ENCODE results near the gene PRELID3B. TPM values are rescaled to one million over a fixed set of nuclear protein-coding genes. Genes with fewer than 3 reads are reported as not detected.

PRELID3B gene
- total RNA-seq, 1 donor = 68.4 TPM

DNA sequence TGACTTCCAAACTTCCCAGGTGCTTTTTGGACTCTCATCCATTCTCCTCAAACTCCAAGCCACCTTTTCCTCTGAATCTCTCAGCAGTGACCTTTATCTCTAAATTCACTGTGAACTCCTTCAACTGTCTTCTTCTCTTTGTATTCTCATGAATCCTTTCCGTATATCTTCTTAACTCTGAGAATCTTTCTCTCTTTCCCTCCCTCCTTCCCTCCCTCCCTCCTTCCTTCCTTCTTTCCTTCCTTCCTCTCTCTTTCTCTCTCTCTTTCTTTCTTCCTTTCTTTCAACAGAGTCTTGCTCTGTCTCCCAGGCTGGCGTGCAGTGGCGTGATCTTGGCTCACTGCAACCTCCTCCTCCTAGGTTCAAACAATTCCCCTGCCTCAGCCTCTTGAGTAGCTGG, 4.3 kb upstream of the PRELID3B start:
- Histone ChIP-seq H3K27me3 (ENCODE audit: insufficient read depth, low read length) (peaks cover 7% of the 10 kb centered on the region), H3K27ac (ENCODE audit: low read depth, low read length) (no peak overlapping the region), H2AFZ (ENCODE audit: low read length) (no peak overlapping the region), H3K4me1 (ENCODE audit: insufficient read depth, low read length) (peaks cover 26% of the 10 kb centered on the region), H3K36me3 (ENCODE audit: insufficient read depth, low read length) (no peaks in the 10 kb centered on the region), H4K20me1 (ENCODE audit: insufficient read depth, low read length) (no peaks in the 10 kb centered on the region), H3K79me2 (ENCODE audit: insufficient read depth, low read length) (peaks cover 8% of the 10 kb centered on the region), H3K9me3 (ENCODE audit: low read depth, low read length) (no peaks in the 10 kb centered on the region), H3K4me3 (ENCODE audit: insufficient read depth, low read length) (no peak overlapping the region), H3K4me2 (ENCODE audit: insufficient read depth, low read length) (no peak overlapping the region)
- TF ChIP-seq, protein P1, sequence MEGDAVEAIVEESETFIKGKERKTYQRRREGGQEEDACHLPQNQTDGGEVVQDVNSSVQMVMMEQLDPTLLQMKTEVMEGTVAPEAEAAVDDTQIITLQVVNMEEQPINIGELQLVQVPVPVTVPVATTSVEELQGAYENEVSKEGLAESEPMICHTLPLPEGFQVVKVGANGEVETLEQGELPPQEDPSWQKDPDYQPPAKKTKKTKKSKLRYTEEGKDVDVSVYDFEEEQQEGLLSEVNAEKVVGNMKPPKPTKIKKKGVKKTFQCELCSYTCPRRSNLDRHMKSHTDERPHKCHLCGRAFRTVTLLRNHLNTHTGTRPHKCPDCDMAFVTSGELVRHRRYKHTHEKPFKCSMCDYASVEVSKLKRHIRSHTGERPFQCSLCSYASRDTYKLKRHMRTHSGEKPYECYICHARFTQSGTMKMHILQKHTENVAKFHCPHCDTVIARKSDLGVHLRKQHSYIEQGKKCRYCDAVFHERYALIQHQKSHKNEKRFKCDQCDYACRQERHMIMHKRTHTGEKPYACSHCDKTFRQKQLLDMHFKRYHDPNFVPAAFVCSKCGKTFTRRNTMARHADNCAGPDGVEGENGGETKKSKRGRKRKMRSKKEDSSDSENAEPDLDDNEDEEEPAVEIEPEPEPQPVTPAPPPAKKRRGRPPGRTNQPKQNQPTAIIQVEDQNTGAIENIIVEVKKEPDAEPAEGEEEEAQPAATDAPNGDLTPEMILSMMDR (IDR thresholded peaks at IDR 0.05; ENCODE audit: extremely low read depth, low read depth, low read length) = no peak
- DNase-seq (ENCODE audit: insufficient read length, low spot score, missing footprints) = no peak

DNA sequence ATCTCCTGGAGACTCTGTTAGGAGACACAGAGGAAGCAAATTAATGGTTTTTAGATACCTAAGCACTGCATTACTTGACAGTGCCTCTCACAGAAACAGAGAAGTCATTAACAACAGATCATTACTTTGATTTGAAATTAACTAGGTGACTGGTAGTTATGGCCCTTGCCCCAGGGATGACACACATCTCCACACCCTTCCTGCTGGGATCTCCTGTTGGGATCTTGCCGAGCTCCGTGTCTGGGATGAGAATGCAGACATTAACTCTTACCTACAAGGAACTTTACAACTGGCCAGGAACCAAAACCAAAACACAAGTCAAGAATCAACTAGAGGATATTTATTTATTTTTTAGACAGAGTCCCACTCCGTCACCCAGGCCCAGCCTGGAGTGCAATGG, 2.2 kb upstream of the PRELID3B start:
- H3K27me3 ChIP-seq (ENCODE audit: insufficient read depth, low read length) = peaks cover 2% of the 10 kb centered on the region
- no peak overlapping the region for H3K4me3 ChIP-seq (ENCODE audit: insufficient read depth, low read length)
- peaks cover 10% of the 10 kb centered on the region for H3K36me3 ChIP-seq (ENCODE audit: insufficient read depth, low read length)
- peaks cover 35% of the 10 kb centered on the region for H3K4me1 ChIP-seq (ENCODE audit: insufficient read depth, low read length)
- DNase-seq (ENCODE audit: insufficient read length, low spot score, missing footprints) = peak; percentile 45
- TF ChIP-seq, protein P1 (IDR thresholded peaks at IDR 0.05; ENCODE audit: extremely low read depth, low read depth, low read length) = no peak
- H3K9me3 ChIP-seq (ENCODE audit: low read depth, low read length) = no peaks in the 10 kb centered on the region
- H2AFZ ChIP-seq (ENCODE audit: low read length) = no peak overlapping the region
- H3K79me2 ChIP-seq (ENCODE audit: insufficient read depth, low read length) = peaks cover 28% of the 10 kb centered on the region
- H3K27ac ChIP-seq (ENCODE audit: low read depth, low read length) = no peak overlapping the region
- H4K20me1 ChIP-seq (ENCODE audit: insufficient read depth, low read length) = peaks cover 2% of the 10 kb centered on the region
- H3K4me2 ChIP-seq (ENCODE audit: insufficient read depth, low read length) = no peak overlapping the region

GRCh38 chr20:59044295-59044694, 1.7 kb upstream of the PRELID3B start:
- Histone ChIP-seq H3K4me3 (ENCODE audit: insufficient read depth, low read length) (no peak overlapping the region), H3K27me3 (ENCODE audit: insufficient read depth, low read length) (no peaks in the 10 kb centered on the region), H3K79me2 (ENCODE audit: insufficient read depth, low read length) (peaks cover 33% of the 10 kb centered on the region), H3K4me2 (ENCODE audit: insufficient read depth, low read length) (no peak overlapping the region), H3K36me3 (ENCODE audit: insufficient read depth, low read length) (peaks cover 10% of the 10 kb centered on the region), H4K20me1 (ENCODE audit: insufficient read depth, low read length) (peaks cover 7% of the 10 kb centered on the region), H3K9me3 (ENCODE audit: low read depth, low read length) (no peaks in the 10 kb centered on the region), H3K27ac (ENCODE audit: low read depth, low read length) (no peak overlapping the region), H2AFZ (ENCODE audit: low read length) (peak overlapping the region; percentile 25), H3K4me1 (ENCODE audit: insufficient read depth, low read length) (peaks cover 37% of the 10 kb centered on the region)
- TF ChIP-seq, protein P1 (IDR thresholded peaks at IDR 0.05; ENCODE audit: extremely low read depth, low read depth, low read length) = no peak
- DNase-seq (ENCODE audit: insufficient read length, low spot score, missing footprints) = no peak

DNA sequence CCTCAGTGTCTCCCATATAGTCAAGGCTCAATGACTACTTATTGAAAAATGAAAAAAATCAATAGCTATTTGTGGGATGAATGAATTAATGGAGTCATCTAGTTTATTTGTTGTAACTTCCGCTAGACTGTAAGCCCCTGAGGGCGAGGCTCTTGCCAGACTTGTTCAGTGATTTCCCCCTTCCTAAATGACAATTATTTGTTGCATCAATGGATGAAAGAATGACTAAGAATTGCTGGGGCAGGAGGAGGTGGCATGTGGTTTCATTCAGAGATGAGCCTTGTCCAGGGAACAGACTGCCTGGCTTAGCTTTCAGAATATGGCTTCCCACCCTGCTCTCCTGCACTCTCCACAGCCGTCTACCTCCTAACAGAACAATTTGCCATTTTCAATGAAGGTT, 1.1 kb upstream of the PRELID3B start:
- Histone ChIP-seq H3K4me1 (ENCODE audit: insufficient read depth, low read length) (peaks cover 35% of the 10 kb centered on the region), H4K20me1 (ENCODE audit: insufficient read depth, low read length) (peaks cover 8% of the 10 kb centered on the region), H3K27ac (ENCODE audit: low read depth, low read length) (no peak overlapping the region), H3K4me2 (ENCODE audit: insufficient read depth, low read length) (peak overlapping the region; percentile 87), H3K27me3 (ENCODE audit: insufficient read depth, low read length) (no peaks in the 10 kb centered on the region), H2AFZ (ENCODE audit: low read length) (peak overlapping the region; percentile 13), H3K36me3 (ENCODE audit: insufficient read depth, low read length) (peaks cover 10% of the 10 kb centered on the region), H3K79me2 (ENCODE audit: insufficient read depth, low read length) (peaks cover 39% of the 10 kb centered on the region), H3K9me3 (ENCODE audit: low read depth, low read length) (no peaks in the 10 kb centered on the region), H3K4me3 (ENCODE audit: insufficient read depth, low read length) (peak overlapping the region; percentile 94)
- DNase-seq (ENCODE audit: insufficient read length, low spot score, missing footprints) = no peak
- TF ChIP-seq, protein P1 (IDR thresholded peaks at IDR 0.05; ENCODE audit: extremely low read depth, low read depth, low read length) = no peak
